DMS79 (cell line): ENCODE results near the gene KCNJ5.

Experiments
- DNase-seq: peaks from one replicate; lab custom pipeline; 2025; lab: John Stamatoyannopoulos, UW

KCNJ5 gene

GRCh38 chr11:128895526-128895925, 4.4 kb downstream of the KCNJ5 start:
- no peak for DNase-seq

DNA sequence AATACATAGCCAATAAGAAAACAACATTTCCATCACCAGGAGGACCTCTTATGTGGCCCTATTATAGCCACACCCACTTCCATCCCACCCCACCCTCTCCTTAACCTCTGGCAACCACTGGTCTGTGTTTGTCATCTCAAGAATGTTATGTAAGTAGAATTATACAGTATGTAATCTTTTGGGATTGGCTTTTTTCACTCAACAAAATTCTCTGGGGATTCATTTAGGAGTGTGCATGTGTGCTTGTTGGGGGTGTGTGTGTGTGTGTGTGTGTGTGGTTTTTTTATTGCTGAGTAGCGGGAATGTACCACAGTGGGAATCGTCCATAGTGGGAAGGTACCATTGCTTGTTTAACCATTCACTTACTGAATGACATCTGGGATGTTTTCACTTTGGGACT, 5.2 kb downstream of the KCNJ5 start:
- DNase-seq: no peak

GRCh38 chr11:128897826-128898225, 6.7 kb downstream of the KCNJ5 start:
- no peak for DNase-seq

- no peak for DNase-seq
Observed at GRCh38 chr11:128898580-128899344, 7.6 kb downstream of the KCNJ5 start.

DNA sequence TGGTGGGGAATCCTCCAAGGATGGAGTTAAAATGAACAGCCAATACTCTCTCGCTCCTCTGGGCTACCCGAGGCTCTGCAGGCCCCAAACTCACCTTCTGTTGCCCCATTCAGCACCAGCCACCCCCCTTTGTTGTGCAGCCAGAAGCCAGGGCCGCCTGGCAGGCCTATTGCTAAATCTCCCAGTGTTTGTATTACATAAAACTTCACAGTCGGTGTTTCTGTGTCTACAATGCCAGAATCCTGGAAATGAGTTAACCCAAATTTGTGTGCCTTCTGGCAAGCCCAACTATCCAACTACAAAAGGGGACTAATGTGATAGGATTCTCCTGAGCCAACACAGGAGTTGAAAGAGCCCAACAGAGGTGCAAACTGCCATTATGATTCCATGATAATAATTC, 9.3 kb downstream of the KCNJ5 start:
- no peak for DNase-seq

- no peak for DNase-seq
Observed at GRCh38 chr11:128901653-128902514, 10.7 kb downstream of the KCNJ5 start.

- DNase-seq: no peak
Observed at GRCh38 chr11:128902515-128903066, 11.4 kb downstream of the KCNJ5 start.

DNA sequence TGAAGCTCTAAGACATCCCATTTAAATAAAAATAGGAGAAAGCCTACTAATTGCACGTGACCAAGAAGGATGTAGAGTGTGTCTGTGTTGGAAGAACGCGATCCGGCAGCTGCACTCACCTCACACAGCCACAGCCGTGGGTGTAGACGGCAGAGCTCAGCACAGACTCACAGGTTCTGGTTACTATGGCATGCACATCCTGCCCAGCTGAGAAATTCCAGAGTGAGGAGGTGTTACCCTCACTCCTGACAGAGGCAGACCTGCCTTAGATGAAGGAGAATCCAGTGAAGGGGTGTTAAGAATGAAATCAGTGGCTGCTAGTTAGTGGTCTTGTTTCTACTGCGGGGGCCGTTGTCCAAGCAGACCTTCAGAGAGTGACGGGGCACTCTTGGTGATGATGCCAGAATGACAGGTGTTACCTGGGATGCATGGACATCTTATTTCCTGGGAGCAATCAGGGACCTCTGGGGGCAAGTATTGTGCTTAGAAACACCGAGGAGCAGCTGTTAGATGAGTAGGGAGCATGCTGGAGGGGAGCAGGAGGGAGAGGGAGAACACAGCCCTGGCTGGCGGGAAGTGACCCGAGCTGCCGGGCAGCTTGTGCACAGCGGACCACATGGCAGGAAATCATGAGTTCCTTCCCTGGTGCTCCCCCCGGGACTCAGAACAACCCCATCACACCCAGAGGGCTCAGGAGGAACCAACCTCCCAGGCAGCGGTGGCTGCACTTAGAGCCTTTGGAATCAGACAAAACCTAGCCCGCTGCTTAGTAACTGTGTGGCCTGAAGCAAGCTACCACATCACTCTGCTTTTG, 12.3 kb downstream of the KCNJ5 start:
- DNase-seq: no peak

- no peak for DNase-seq
Observed at GRCh38 chr11:128904303-128904655, 13.1 kb downstream of the KCNJ5 start.

- peak; percentile 59 for DNase-seq
Observed at GRCh38 chr11:128904656-128905344, 13.6 kb downstream of the KCNJ5 start.

DNA sequence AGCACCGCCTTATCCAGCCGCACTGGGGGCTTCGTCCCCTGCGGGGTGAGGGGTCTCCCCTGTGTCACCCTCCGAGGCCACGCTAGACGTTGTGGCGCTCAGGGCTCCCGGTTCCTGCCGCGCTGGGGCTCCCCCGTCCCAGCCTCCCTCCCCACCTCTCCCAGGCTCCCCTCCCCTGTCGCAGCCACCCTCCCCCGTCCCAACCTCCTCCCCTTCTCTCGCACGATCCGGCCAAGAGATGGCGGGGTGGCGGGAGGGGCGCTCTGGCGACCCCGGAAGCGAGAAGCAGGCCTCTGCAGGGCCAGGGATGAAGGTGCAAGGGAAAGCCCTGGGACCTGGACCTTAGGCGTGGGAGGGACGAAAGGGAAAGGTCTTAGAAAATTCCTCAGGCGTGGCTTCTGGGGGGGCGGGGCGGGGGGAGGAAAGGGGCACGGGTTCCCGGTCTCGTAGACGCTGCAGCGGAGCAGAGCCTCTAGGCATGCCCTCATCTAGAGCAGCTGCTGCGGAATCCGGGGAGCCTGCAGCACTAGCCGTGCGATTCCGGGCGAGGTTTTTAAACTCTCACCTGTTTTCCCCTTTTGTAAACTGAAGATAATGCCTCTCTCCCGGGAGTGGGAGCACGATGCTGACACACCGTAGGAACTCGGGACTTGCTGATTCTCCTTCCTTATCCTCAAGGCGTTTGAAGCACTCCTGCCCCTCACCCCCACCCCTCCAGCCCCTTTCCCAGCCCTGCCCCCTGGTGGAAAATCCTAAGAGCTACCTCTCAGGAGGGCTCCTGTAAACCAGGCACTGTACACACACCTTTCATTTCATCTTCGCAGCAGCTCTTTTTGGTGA, 14.4 kb downstream of the KCNJ5 start:
- peak; percentile 76 for DNase-seq

GRCh38 chr11:128906185-128907050, 15.3 kb downstream of the KCNJ5 start:
- DNase-seq: no peak

DNA sequence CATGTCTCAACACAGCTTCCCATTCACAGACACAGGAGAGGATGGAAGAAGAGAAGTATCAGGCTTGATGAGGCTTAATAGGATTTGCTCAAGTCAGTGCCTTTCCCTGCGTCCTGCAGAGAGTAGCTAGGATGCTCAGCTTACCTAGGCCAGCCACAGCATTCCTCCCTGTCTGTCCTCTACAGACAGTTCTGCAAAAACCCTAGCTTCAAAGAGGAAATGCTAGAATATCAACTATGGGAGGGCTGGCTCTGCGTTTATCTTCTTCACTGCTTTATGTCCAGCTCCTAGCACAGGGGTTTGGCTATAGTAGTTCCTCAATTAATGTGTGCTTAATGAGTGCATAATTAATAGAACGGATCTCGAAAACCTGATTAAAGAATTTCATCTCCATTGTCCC, 16.4 kb downstream of the KCNJ5 start:
- no peak for DNase-seq

DNA sequence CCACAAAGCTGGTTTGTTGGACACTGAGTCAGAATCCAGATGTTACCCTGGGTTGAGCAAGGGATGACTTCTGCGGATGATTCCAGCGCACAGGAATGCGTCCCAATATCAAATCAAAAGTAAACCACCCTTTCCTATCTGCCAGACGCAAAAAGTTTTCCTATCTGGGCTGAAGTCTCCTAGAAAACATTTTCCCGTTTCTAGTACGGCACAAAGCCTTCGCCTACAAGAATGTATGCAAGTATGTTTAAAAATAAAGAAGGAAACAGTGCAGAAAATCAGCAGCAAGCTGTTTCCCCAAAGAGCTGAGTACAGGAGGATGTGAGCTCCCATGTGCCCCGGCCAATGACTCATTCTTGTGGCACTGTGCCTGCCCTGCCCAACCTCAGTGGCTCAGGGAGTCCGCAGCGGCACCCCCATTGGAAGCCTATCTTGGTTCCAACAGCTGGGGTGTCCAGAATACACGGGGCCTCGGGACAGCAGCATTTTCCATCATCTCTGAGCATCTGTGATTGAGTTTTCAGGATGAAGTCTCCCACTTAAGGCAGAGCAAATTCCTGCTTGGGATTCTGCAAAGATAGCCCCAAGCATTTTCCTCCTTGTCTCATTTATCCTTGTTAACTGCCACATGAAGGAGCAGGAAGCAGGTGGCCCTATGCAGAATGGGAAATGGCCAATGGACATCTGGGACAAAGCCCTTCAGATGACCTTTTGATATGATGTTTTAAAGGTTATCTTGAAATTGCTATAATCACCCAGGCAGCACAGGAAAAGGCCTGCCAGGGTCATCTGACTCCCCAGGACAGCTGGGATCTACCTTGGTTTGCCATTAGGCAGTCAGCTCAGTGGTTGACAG, 17.5 kb downstream of the KCNJ5 start:
- no peak for DNase-seq

GRCh38 chr11:128909438-128910125, 18.4 kb downstream of the KCNJ5 start:
- DNase-seq: no peak

- DNase-seq: no peak
Observed at GRCh38 chr11:128910576-128910975, 19.4 kb downstream of the KCNJ5 start.

GRCh38 chr11:128911239-128911638, 20.1 kb downstream of the KCNJ5 start:
- DNase-seq: no peak

DNA sequence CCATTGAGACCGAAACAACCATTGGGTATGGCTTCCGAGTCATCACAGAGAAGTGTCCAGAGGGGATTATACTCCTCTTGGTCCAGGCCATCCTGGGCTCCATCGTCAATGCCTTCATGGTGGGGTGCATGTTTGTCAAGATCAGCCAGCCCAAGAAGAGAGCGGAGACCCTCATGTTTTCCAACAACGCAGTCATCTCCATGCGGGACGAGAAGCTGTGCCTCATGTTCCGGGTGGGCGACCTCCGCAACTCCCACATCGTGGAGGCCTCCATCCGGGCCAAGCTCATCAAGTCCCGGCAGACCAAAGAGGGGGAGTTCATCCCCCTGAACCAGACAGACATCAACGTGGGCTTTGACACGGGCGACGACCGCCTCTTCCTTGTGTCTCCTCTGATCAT, 20.5 kb downstream of the KCNJ5 start:
- DNase-seq: no peak
